RCC 7860 (cell line): Measurements from ENCODE around the gene ADCY4.

Source experiments
- DNase-seq: peaks from one replicate; pipeline ENCODE4 v3.0.0-alpha.2; 2015; ENCODE audit warnings: low spot score
- FAIRE-seq: peaks from 2 replicates; lab custom pipeline; 2012; peaks lifted over from hg19 to GRCh38; lab: Jason Lieb, UNC

The ADCY4 gene

GRCh38 chr14:24280797-24281460, 53.9 kb downstream of the ADCY4 start:
- no peak for DNase-seq
- FAIRE-seq = no peak

- DNase-seq = peak; percentile 3
- FAIRE-seq = no peak
These were observed 55.3 kb downstream of the ADCY4 start for GRCh38 chr14:24279301-24280186.

GRCh38 chr14:24278424-24278823, 56.4 kb downstream of the ADCY4 start:
- no peak for DNase-seq

DNA sequence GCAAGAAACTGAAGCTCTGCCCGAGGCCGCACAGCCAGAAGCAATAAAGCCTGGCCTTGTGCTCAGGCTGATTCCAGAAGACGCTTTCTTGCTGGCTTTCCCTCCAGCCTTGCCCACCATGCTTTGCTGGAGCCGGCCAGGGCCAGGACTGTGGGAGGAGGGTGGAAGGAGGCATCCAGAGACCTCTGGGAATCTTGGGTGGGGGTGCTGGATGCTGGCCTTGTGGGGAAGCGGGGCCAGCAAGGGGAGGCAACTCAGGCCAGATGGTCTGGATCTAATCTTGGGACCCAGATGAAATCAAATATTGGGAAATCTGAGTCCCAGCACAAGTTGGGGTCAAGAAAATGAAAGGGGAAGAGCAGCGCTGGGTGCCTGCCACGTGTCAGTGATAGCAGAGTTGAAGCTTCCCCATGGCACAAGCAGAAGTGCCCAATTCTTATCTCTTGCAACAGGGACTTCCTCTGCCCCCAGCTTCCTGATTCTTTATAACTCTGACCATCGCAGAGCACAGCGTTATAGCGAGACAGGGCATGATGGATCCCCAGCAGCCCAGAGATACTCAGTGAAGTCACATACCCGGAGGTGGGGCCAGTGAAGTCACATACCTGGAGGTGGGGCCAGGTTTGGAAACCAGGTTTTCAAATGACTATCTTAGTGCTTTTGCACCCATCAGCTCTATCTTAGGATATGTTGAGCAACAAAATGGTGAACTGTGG, 57.1 kb downstream of the ADCY4 start:
- FAIRE-seq (no peak), DNase-seq (no peak)

More at GRCh38 chr14:24278424-24278823, 56.4 kb downstream of the ADCY4 start:
- FAIRE-seq = no peak

DNA sequence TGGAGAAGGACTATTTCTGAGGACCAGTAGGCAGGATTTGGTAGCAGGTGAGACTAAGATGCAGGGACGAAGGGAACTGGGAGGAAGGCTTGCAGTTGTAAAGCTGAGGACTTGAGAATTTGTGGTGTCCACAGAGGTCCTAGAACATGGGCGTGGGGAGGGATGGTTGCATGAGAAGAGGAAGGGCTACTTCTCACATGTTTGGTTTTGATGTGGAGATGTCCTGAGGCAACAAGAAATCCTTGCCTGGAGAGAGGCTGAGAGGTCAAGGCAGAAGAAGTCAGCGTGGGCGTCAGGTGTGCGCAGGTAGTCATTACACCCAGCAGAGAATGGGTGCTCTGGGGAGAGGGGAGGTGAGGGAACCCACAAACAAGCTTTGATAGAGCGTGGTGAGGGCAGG, 57.8 kb downstream of the ADCY4 start:
- DNase-seq (no peak), FAIRE-seq (no peak)

DNA sequence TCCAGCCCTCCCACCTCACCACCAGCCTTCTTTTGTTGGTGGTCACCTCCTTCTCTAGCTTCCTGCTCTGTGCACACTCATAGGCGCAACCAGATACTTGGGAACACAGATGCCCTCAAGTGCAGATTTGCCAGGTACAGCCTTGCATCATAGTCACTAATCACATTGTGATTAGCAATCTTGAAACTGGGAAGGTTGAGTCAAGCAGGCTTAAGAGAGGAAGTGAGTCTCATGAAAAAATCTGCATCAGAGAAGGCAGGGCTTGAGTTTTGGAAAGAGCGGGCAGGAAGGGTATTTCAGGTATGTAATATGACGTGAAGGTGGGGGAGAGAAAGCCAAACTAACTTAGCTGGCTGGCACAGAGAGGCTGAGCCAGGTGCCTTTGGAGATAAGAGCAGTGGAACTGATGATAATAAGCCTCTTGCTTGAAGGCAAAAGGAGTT, 60.7 kb downstream of the ADCY4 start:
- DNase-seq = no peak
- FAIRE-seq = no peak

DNA sequence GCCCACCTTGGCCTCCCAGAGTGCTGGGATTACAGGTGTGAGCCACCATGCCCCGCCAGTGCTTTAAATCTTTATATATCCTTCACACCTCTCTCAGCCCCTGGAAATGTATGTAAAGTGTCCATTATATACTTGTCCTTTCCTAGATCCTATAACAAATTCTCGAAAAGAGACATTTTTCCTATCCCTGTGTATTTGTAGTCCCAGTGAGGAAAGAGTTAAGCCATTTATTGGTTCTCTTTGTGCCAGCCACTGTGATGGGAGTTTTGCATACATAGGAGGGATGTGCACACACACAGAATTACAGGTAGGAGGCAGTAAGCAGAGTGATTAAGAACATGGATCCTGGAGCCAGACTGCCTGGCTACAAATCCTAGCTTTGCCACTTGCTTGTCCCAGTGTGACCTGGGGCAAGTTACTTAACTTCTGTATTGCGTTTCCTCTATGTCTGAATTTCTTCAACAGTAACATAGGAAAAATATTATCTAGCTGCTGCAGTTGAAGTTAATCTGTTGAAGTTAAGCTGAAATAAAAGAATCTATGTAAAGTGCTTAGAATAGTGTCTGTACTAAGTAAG, 61.4 kb downstream of the ADCY4 start:
- no peak for FAIRE-seq

GRCh38 chr14:24272467-24272866, 62.4 kb downstream of the ADCY4 start:
- FAIRE-seq (no peak), DNase-seq (no peak)

More for the DNA sequence above, 61.4 kb downstream of the ADCY4 start:
- no peak for DNase-seq

DNA sequence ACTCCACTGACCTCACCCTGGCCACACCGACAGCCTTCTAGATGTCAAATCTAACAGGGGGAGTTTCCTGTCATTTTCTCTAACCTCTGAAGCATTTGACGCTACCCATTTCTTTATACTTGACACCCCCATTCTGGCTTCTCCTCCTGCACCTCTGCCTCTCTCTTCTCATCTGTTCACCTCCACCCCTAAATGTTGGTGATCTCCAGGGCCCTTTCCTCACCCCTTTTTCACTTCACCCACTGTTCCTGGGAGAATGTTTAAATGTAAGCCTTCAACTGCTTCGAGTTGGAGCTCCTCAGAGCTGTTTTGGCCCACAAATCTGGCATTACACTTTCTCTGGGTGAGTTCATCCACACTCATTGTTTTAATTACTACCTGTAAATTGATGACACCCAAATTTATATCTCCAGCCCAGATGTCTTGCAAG, 63.0 kb downstream of the ADCY4 start:
- no peak for FAIRE-seq
- DNase-seq = no peak

GRCh38 chr14:24271134-24271833, 63.6 kb downstream of the ADCY4 start, which contains the start of gene RABGGTA:
Gene RABGGTA (minus strand): TSS chr14:24271597. CDS start chr14:24271115, 482 bp downstream.
- DNase-seq (peak; percentile 58), FAIRE-seq (no peak)

GRCh38 chr14:24270537-24271133, 64.2 kb downstream of the ADCY4 start:
- FAIRE-seq (no peak), DNase-seq (no peak)

DNA sequence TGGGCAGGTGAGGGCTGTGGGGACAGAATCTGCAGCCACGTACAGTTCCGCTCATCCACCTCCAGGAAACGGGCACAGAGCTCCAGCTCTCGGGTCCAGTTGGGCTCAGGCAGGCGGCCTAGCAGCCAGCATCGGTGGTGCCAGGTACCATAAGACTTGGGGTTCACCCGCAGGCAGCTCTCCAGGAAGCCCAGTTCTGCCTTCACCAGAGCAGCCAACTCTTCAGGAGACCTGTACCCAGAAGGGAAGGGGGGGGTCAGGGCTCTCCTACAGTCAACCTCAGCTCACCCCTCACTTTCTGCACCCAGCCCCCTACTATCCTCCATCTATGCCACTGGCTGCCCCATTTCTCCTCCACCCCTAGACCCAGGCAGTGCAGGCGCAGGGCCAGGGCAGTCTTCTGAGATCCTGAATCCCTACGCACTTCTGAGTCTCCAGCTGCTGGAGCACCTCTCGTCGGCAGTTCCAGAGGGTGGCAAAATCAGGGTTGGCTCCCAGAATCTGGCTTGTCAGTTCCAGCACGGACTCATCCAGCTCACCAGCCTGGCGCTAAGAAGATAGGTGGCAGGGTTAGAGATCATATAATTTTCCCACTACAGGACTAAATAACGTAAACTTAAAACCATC, 64.8 kb downstream of the ADCY4 start:
- DNase-seq (no peak), FAIRE-seq (no peak)

DNA sequence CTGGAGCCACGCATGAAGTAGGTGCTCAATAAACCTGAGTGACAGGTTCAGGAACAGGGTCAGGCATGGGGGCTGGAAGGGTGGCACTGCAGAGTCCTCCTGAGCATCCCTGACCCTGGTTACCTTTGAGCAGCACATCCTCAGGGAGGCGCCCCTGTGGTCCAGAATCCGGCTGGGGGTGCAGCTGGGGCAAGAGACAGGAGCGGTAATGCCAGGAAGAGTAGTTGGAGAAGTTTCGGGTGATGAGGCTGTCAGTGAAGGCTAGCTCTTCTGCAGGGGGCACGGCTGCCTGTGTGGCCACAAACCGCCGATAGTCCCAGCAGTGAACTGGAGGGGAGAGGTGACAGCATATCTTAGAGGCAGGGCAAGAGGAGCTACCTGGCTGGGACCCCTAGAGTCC, 65.5 kb downstream of the ADCY4 start:
- FAIRE-seq (no peak), DNase-seq (no peak)
